MM.1S (cell line): ENCODE data around the gene SERPINF2.

Source experiments
- DNase-seq: peaks from one replicate; pipeline ENCODE4 v3.0.0-alpha.2; 2015
- H2AFZ ChIP-seq: fragments of 300-600 bp; sonication (generic); 2 replicates; pipeline ENCODE4 v1.6.0; 2016; ENCODE audit warnings: antibody characterized with exemption, low read length
- H3F3A ChIP-seq: fragments of 300-600 bp; sonication (generic); 2 replicates; pipeline ENCODE4 v1.6.1; 2016; ENCODE audit warnings: mild to moderate bottlenecking, antibody characterized with exemption, low read length, moderate library complexity, mixed read lengths; ENCODE audit not compliant: insufficient read depth
- H3K27ac ChIP-seq: fragments of 300-600 bp; sonication (generic); 2 replicates; pipeline ENCODE4 v1.5.1; 2016; ENCODE audit warnings: mild to moderate bottlenecking, low read length
- H3K27me3 ChIP-seq: fragments of 300-600 bp; sonication (generic); replicated peaks from 2 replicates; pipeline ENCODE4 v1.6.0; 2016; ENCODE audit warnings: low read length; ENCODE audit not compliant: insufficient read depth
- H3K36me3 ChIP-seq: fragments of 300-600 bp; sonication (generic); replicated peaks from 2 replicates; pipeline ENCODE4 v1.6.1; 2016; ENCODE audit warnings: mild to moderate bottlenecking, low read length, mixed read lengths; ENCODE audit not compliant: insufficient read depth
- H3K4me1 ChIP-seq: fragments of 300-600 bp; sonication (generic); 2 replicates; pipeline ENCODE4 v1.6.1; 2016; ENCODE audit warnings: low read length, mixed read lengths
- H3K4me2 ChIP-seq: fragments of 300-600 bp; sonication (generic); 2 replicates; pipeline ENCODE4 v1.6.0; 2016; ENCODE audit warnings: low read depth, low read length
- H3K4me3 ChIP-seq: fragments of 300-600 bp; sonication (generic); 2 replicates; pipeline ENCODE4 v1.5.1; 2016; ENCODE audit warnings: low read length, mixed read lengths
- H3K79me2 ChIP-seq: fragments of 300-600 bp; sonication (generic); 2 replicates; pipeline ENCODE4 v1.6.1; 2016; ENCODE audit warnings: mixed run types, low read length, mixed read lengths
- H3K9ac ChIP-seq: fragments of 300-600 bp; sonication (generic); 2 replicates; pipeline ENCODE4 v1.6.1; 2016; ENCODE audit warnings: low read length, mixed read lengths
- H3K9me2 ChIP-seq: fragments of 300-600 bp; sonication (generic); replicated peaks from 2 replicates; pipeline ENCODE4 v1.6.1; 2016; ENCODE audit warnings: mild to moderate bottlenecking, low read length, mixed read lengths; ENCODE audit not compliant: insufficient read depth
- H3K9me3 ChIP-seq: fragments of 300-600 bp; sonication (generic); replicated peaks from 2 replicates; pipeline ENCODE4 v1.6.1; 2016; ENCODE audit warnings: mild to moderate bottlenecking, low read length, mixed read lengths; ENCODE audit not compliant: insufficient read depth
- H4K20me1 ChIP-seq: fragments of 300-600 bp; sonication (generic); 2 replicates; pipeline ENCODE4 v1.6.1; 2016; ENCODE audit warnings: mild to moderate bottlenecking, low read length, moderate library complexity, mixed read lengths; ENCODE audit not compliant: insufficient read depth
- EZH2 ChIP-seq: fragments of 300-600 bp; sonication (generic); optimal IDR thresholded peaks from 2 replicates; pipeline ENCODE3; 2017; ENCODE audit warnings: low read depth, mild to moderate bottlenecking, antibody characterized with exemption, low read length, mixed read lengths
- EZH2phosphoT487 ChIP-seq: fragments of 300-600 bp; sonication (generic); IDR thresholded peaks from 2 replicates; pipeline ENCODE4 v1.6.1; 2018; ENCODE audit warnings: antibody characterized with exemption, low read length
- TF ChIP-seq, protein P1 (sequence below): fragments of 300-600 bp; sonication (generic); IDR thresholded peaks from 2 replicates; pipeline ENCODE4 v1.5.1; 2016; ENCODE audit warnings: antibody characterized with exemption, low read length, mixed read lengths

SERPINF2 gene

DNA sequence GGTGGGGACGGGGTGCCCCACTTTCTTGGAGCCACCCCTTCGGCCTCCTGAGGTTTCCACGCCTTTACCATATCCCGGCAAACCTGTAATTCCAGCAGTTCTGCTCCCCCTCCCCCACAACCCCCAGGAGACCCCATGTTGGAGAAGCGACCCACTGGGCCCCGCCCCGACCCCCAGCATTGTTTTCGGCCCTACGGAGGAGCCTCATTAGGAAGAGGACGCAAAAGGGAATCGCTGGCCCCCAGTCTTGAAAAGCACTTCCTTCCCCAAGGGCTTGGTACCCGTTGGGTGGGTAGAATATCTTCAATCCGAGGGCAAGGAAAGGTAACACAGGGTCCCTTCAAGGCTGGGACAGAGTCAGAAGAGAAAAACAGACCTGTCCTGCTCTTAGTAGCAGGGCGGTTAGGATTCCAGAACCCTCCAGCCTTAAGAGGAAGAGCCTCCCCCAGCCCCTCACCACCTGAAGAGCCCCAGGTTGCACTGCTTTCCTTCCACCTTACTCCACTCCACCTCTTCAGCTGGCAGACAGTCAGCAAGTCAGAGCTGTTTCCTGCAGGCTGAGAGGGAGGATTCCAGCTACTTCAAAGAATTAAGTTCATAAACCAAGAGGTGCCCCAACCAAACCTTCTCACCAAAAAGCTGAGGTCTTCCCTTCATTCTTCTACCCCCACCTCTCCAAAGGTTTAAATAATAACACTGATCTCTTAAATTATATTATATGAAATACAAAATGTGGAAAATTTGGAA lies 31.7 kb upstream of the SERPINF2 start:
- Histone ChIP-seq H3K9me2 (no peaks in the 10 kb centered on the region), H3K27ac (no peak overlapping the region), H3K4me2 (no peak overlapping the region), H3K9ac (no peak overlapping the region), H3K79me2 (0 out of 2 replicates have a peak, but pooled peaks cover 4% of the 10 kb centered on the region), H4K20me1 (no peaks in the 10 kb centered on the region), H3K4me1 (no peaks in the 10 kb centered on the region), H3K27me3 (peaks cover 11% of the 10 kb centered on the region), H2AFZ (no peak overlapping the region), H3F3A (no peaks in the 10 kb centered on the region), H3K9me3 (no peaks in the 10 kb centered on the region), H3K36me3 (no peaks in the 10 kb centered on the region), H3K4me3 (no peak overlapping the region)
- no peak for DNase-seq
- TF ChIP-seq EZH2phosphoT487 (no peak), EZH2 (no peak)
- TF ChIP-seq, protein P1, sequence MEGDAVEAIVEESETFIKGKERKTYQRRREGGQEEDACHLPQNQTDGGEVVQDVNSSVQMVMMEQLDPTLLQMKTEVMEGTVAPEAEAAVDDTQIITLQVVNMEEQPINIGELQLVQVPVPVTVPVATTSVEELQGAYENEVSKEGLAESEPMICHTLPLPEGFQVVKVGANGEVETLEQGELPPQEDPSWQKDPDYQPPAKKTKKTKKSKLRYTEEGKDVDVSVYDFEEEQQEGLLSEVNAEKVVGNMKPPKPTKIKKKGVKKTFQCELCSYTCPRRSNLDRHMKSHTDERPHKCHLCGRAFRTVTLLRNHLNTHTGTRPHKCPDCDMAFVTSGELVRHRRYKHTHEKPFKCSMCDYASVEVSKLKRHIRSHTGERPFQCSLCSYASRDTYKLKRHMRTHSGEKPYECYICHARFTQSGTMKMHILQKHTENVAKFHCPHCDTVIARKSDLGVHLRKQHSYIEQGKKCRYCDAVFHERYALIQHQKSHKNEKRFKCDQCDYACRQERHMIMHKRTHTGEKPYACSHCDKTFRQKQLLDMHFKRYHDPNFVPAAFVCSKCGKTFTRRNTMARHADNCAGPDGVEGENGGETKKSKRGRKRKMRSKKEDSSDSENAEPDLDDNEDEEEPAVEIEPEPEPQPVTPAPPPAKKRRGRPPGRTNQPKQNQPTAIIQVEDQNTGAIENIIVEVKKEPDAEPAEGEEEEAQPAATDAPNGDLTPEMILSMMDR, result no peak

DNA sequence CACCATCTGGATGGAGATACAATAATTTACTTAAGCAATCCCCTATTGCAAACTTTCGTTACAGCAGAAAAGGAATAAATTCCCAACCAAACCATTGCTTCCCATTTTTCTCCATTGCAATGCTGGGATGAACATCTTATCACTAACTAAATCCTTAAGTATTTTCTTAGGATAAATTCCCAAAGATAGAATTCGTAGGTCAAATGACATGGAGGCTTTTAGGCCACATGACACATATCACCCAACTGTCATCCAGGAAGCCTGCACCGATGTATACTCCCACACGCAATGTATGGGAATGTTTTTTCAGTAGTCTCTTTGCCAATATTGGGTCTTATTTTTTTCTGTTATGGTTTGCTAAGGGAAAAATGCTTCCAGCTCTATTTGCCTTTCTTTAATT lies 30.9 kb upstream of the SERPINF2 start:
- no peaks in the 10 kb centered on the region for H3K9me3 ChIP-seq
- H3F3A ChIP-seq, result peaks cover 3% of the 10 kb centered on the region
- H3K4me1 ChIP-seq, result no peaks in the 10 kb centered on the region
- no peak overlapping the region for H3K4me3 ChIP-seq
- no peaks in the 10 kb centered on the region for H3K36me3 ChIP-seq
- no peak overlapping the region for H3K9ac ChIP-seq
- H3K27ac ChIP-seq, result no peak overlapping the region
- no peak for DNase-seq
- H3K79me2 ChIP-seq, result 0 out of 2 replicates have a peak, but pooled peaks cover 4% of the 10 kb centered on the region
- TF ChIP-seq, protein P1, result no peak
- no peak for TF ChIP-seq EZH2
- no peak for TF ChIP-seq EZH2phosphoT487
- no peaks in the 10 kb centered on the region for H3K9me2 ChIP-seq
- peaks cover 11% of the 10 kb centered on the region for H3K27me3 ChIP-seq
- H2AFZ ChIP-seq, result no peak overlapping the region
- H4K20me1 ChIP-seq, result no peaks in the 10 kb centered on the region
- no peak overlapping the region for H3K4me2 ChIP-seq

DNA sequence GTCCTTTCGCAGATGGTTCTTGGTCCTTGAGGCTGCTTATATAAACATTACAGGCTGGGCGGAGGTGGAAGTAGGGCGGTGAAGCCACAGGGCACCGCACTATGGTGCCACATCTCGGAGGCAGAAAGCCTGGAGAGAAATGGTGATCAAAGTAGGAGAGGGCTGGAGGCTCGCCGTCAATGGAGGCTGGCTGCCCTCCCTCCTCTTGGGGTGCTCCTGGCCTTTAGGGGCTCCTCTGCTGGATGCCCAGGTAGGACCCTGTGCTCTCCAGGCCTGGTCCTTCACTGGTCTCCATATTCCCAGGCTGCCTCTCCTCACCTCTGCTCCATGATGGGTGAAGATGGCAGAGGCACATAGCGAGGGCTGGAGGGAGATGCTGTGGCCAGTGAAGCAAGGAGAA lies 30.4 kb upstream of the SERPINF2 start:
- no peaks in the 10 kb centered on the region for H3K36me3 ChIP-seq
- H3F3A ChIP-seq, result peaks cover 4% of the 10 kb centered on the region
- H3K4me2 ChIP-seq, result no peak overlapping the region
- H3K79me2 ChIP-seq, result 0 out of 2 replicates have a peak, but pooled peaks cover 4% of the 10 kb centered on the region
- H3K27ac ChIP-seq, result no peak overlapping the region
- no peaks in the 10 kb centered on the region for H4K20me1 ChIP-seq
- DNase-seq, result no peak
- peaks cover 9% of the 10 kb centered on the region for H3K27me3 ChIP-seq
- H3K4me1 ChIP-seq, result no peaks in the 10 kb centered on the region
- no peak overlapping the region for H3K4me3 ChIP-seq
- TF ChIP-seq EZH2phosphoT487 (no peak), EZH2 (no peak)
- TF ChIP-seq, protein P1, result no peak
- no peak overlapping the region for H2AFZ ChIP-seq
- no peak overlapping the region for H3K9ac ChIP-seq
- H3K9me3 ChIP-seq, result no peaks in the 10 kb centered on the region
- H3K9me2 ChIP-seq, result no peaks in the 10 kb centered on the region
